Measurements from ENCODE around the gene CAST. TPM values are rescaled to one million over a fixed set of nuclear protein-coding genes. Genes with fewer than 3 reads are reported as not detected.

CAST gene
- polyA plus RNA-seq, 4 donors: 96.7 to 228 (median 143) TPM

GRCh38 chr5:96809921-96810320 lies 147.7 kb downstream of the CAST start:
- peaks cover 0 to 3% (median 0%) of the 10 kb centered on the region in 3 donors for H3K36me3 ChIP-seq (ENCODE audit: control insufficient read depth in 3 of 3, insufficient read depth in 2 of 3, low read depth in 1 of 3, low read length in 3 of 3)
- no peak overlapping the region for H3K4me3 ChIP-seq (ENCODE audit: low read depth in 1 of 3, low read length in 3 of 3)
- no peaks in the 10 kb centered on the region for H3K9me3 ChIP-seq (ENCODE audit: control insufficient read depth in 2 of 2, insufficient read depth in 1 of 2, low read depth in 1 of 2, low read length in 1 of 2)
- H3K4me1 ChIP-seq (ENCODE audit: control insufficient read depth in 3 of 3, insufficient read depth in 2 of 3, low read depth in 1 of 3, low read length in 2 of 3): peaks cover 0 to 12% (median 5%) of the 10 kb centered on the region in 3 donors
- no peak overlapping the region for H3K27ac ChIP-seq (ENCODE audit: low read depth in 1 of 3, low read length in 2 of 3)
- no peaks in the 10 kb centered on the region for H3K27me3 ChIP-seq (ENCODE audit: control insufficient read depth in 3 of 3, insufficient read depth in 3 of 3, low read length in 3 of 3)
- no peak for DNase-seq
- 84 to 96% (median 89%) methylated on average over 9 of the region's 9 CpGs for WGBS, 3 donors
- no peak for FAIRE-seq

GRCh38 chr5:96812851-96813250 lies 150.7 kb downstream of the CAST start:
- Histone ChIP-seq H3K4me3 (ENCODE audit: low read depth in 1 of 3, low read length in 3 of 3) (no peak overlapping the region), H3K27ac (ENCODE audit: low read depth in 1 of 3, low read length in 2 of 3) (no peak overlapping the region), H3K4me1 (ENCODE audit: control insufficient read depth in 3 of 3, insufficient read depth in 2 of 3, low read depth in 1 of 3, low read length in 2 of 3) (peaks cover 6 to 11% (median 7%) of the 10 kb centered on the region in 3 donors), H3K27me3 (ENCODE audit: control insufficient read depth in 3 of 3, insufficient read depth in 3 of 3, low read length in 3 of 3) (no peaks in the 10 kb centered on the region), H3K9me3 (ENCODE audit: control insufficient read depth in 2 of 2, insufficient read depth in 1 of 2, low read depth in 1 of 2, low read length in 1 of 2) (no peaks in the 10 kb centered on the region), H3K36me3 (ENCODE audit: control insufficient read depth in 3 of 3, insufficient read depth in 2 of 3, low read depth in 1 of 3, low read length in 3 of 3) (no peaks in the 10 kb centered on the region)
- FAIRE-seq (no peak), DNase-seq (no peak)

- Histone ChIP-seq H3K27ac (ENCODE audit: low read depth in 1 of 3, low read length in 2 of 3) (peak overlapping the region in 1 of 3 donors; percentile 24), H3K4me1 (ENCODE audit: control insufficient read depth in 3 of 3, insufficient read depth in 2 of 3, low read depth in 1 of 3, low read length in 2 of 3) (peaks cover 5 to 7% (median 6%) of the 10 kb centered on the region in 3 donors), H3K4me3 (ENCODE audit: low read depth in 1 of 3, low read length in 3 of 3) (no peak overlapping the region), H3K9me3 (ENCODE audit: control insufficient read depth in 2 of 2, insufficient read depth in 1 of 2, low read depth in 1 of 2, low read length in 1 of 2) (no peaks in the 10 kb centered on the region), H3K36me3 (ENCODE audit: control insufficient read depth in 3 of 3, insufficient read depth in 2 of 3, low read depth in 1 of 3, low read length in 3 of 3) (no peaks in the 10 kb centered on the region), H3K27me3 (ENCODE audit: control insufficient read depth in 3 of 3, insufficient read depth in 3 of 3, low read length in 3 of 3) (no peaks in the 10 kb centered on the region)
- 95 to 97% (median 97%) methylated on average over 3 of the region's 3 CpGs for WGBS, 3 donors
- FAIRE-seq (no peak), DNase-seq (peak in 1 of 2 donors; percentile 49)
Measured at GRCh38 chr5:96814041-96814440, 151.9 kb downstream of the CAST start.

GRCh38 chr5:96816411-96816939 lies 154.3 kb downstream of the CAST start:
- Histone ChIP-seq H3K4me3 (ENCODE audit: low read depth in 1 of 3, low read length in 3 of 3) (no peak overlapping the region), H3K9me3 (ENCODE audit: control insufficient read depth in 2 of 2, insufficient read depth in 1 of 2, low read depth in 1 of 2, low read length in 1 of 2) (no peaks in the 10 kb centered on the region), H3K36me3 (ENCODE audit: control insufficient read depth in 3 of 3, insufficient read depth in 2 of 3, low read depth in 1 of 3, low read length in 3 of 3) (no peaks in the 10 kb centered on the region), H3K27ac (ENCODE audit: low read depth in 1 of 3, low read length in 2 of 3) (peak overlapping the region in 2 of 3 donors; percentile 27 to 70), H3K27me3 (ENCODE audit: control insufficient read depth in 3 of 3, insufficient read depth in 3 of 3, low read length in 3 of 3) (no peaks in the 10 kb centered on the region), H3K4me1 (ENCODE audit: control insufficient read depth in 3 of 3, insufficient read depth in 2 of 3, low read depth in 1 of 3, low read length in 2 of 3) (peaks cover 5 to 7% (median 6%) of the 10 kb centered on the region in 3 donors)
- FAIRE-seq: no peak
- WGBS, 3 donors: 62 to 79% (median 64%) methylated on average over 6 of the region's 6 CpGs
- DNase-seq: peak in 1 of 2 donors; percentile 37

GRCh38 chr5:96816991-96817390 lies 154.8 kb downstream of the CAST start:
- H3K27ac ChIP-seq (ENCODE audit: low read depth in 1 of 3, low read length in 2 of 3): peak overlapping the region in 2 of 3 donors; percentile 27 to 70
- DNase-seq (no peak), FAIRE-seq (no peak)
- H3K4me1 ChIP-seq (ENCODE audit: control insufficient read depth in 3 of 3, insufficient read depth in 2 of 3, low read depth in 1 of 3, low read length in 2 of 3): peaks cover 5 to 7% (median 6%) of the 10 kb centered on the region in 3 donors
- no peaks in the 10 kb centered on the region for H3K36me3 ChIP-seq (ENCODE audit: control insufficient read depth in 3 of 3, insufficient read depth in 2 of 3, low read depth in 1 of 3, low read length in 3 of 3)
- H3K27me3 ChIP-seq (ENCODE audit: control insufficient read depth in 3 of 3, insufficient read depth in 3 of 3, low read length in 3 of 3): no peaks in the 10 kb centered on the region
- no peak overlapping the region for H3K4me3 ChIP-seq (ENCODE audit: low read depth in 1 of 3, low read length in 3 of 3)
- no peaks in the 10 kb centered on the region for H3K9me3 ChIP-seq (ENCODE audit: control insufficient read depth in 2 of 2, insufficient read depth in 1 of 2, low read depth in 1 of 2, low read length in 1 of 2)
- 61 to 79% (median 71%) methylated on average over 1 of the region's 1 CpG for WGBS, 3 donors

GRCh38 chr5:96817506-96817905 lies 155.3 kb downstream of the CAST start:
- WGBS, 3 donors: 54 to 68% (median 66%) methylated on average over 2 of the region's 2 CpGs
- no peaks in the 10 kb centered on the region for H3K36me3 ChIP-seq (ENCODE audit: control insufficient read depth in 3 of 3, insufficient read depth in 2 of 3, low read depth in 1 of 3, low read length in 3 of 3)
- no peaks in the 10 kb centered on the region for H3K9me3 ChIP-seq (ENCODE audit: control insufficient read depth in 2 of 2, insufficient read depth in 1 of 2, low read depth in 1 of 2, low read length in 1 of 2)
- no peak overlapping the region for H3K4me3 ChIP-seq (ENCODE audit: low read depth in 1 of 3, low read length in 3 of 3)
- H3K4me1 ChIP-seq (ENCODE audit: control insufficient read depth in 3 of 3, insufficient read depth in 2 of 3, low read depth in 1 of 3, low read length in 2 of 3): peaks cover 5 to 7% (median 6%) of the 10 kb centered on the region in 3 donors
- no peak overlapping the region for H3K27ac ChIP-seq (ENCODE audit: low read depth in 1 of 3, low read length in 2 of 3)
- DNase-seq (no peak), FAIRE-seq (no peak)
- H3K27me3 ChIP-seq (ENCODE audit: control insufficient read depth in 3 of 3, insufficient read depth in 3 of 3, low read length in 3 of 3): no peaks in the 10 kb centered on the region

GRCh38 chr5:96818125-96818788 lies 156.1 kb downstream of the CAST start:
- no peaks in the 10 kb centered on the region for H3K36me3 ChIP-seq (ENCODE audit: control insufficient read depth in 3 of 3, insufficient read depth in 2 of 3, low read depth in 1 of 3, low read length in 3 of 3)
- 85 to 92% (median 91%) methylated on average over 8 of the region's 8 CpGs for WGBS, 3 donors
- H3K4me3 ChIP-seq (ENCODE audit: low read depth in 1 of 3, low read length in 3 of 3): no peak overlapping the region
- H3K4me1 ChIP-seq (ENCODE audit: control insufficient read depth in 3 of 3, insufficient read depth in 2 of 3, low read depth in 1 of 3, low read length in 2 of 3): peaks cover 5 to 7% (median 6%) of the 10 kb centered on the region in 3 donors
- no peaks in the 10 kb centered on the region for H3K27me3 ChIP-seq (ENCODE audit: control insufficient read depth in 3 of 3, insufficient read depth in 3 of 3, low read length in 3 of 3)
- DNase-seq (no peak), FAIRE-seq (no peak)
- H3K27ac ChIP-seq (ENCODE audit: low read depth in 1 of 3, low read length in 2 of 3): no peak overlapping the region
- H3K9me3 ChIP-seq (ENCODE audit: control insufficient read depth in 2 of 2, insufficient read depth in 1 of 2, low read depth in 1 of 2, low read length in 1 of 2): no peaks in the 10 kb centered on the region

GRCh38 chr5:96819806-96820205 lies 157.6 kb downstream of the CAST start:
- Histone ChIP-seq H3K9me3 (ENCODE audit: control insufficient read depth in 2 of 2, insufficient read depth in 1 of 2, low read depth in 1 of 2, low read length in 1 of 2) (no peaks in the 10 kb centered on the region), H3K27me3 (ENCODE audit: control insufficient read depth in 3 of 3, insufficient read depth in 3 of 3, low read length in 3 of 3) (no peaks in the 10 kb centered on the region), H3K27ac (ENCODE audit: low read depth in 1 of 3, low read length in 2 of 3) (no peak overlapping the region), H3K4me1 (ENCODE audit: control insufficient read depth in 3 of 3, insufficient read depth in 2 of 3, low read depth in 1 of 3, low read length in 2 of 3) (peaks cover 5 to 7% (median 6%) of the 10 kb centered on the region in 3 donors), H3K36me3 (ENCODE audit: control insufficient read depth in 3 of 3, insufficient read depth in 2 of 3, low read depth in 1 of 3, low read length in 3 of 3) (no peaks in the 10 kb centered on the region), H3K4me3 (ENCODE audit: low read depth in 1 of 3, low read length in 3 of 3) (no peak overlapping the region)
- WGBS, 3 donors: 90 to 97% (median 96%) methylated on average over 4 of the region's 4 CpGs
- DNase-seq: no peak
- no peak for FAIRE-seq

All from small intestine (tissue), 7 donors.